ENCODE measurements around the gene CCR6. TPM values are rescaled to one million over a fixed set of nuclear protein-coding genes. Genes with fewer than 3 reads are reported as not detected.
"Not testable (repeated sequence)": the region's sequence is repeated elsewhere in the genome, so short reads cannot be mapped to it uniquely, and the experiment has no call there.

Gene CCR6
- not detected in 2 replicates for total RNA-seq

GRCh38 chr6:167122827-167123657, at the start of gene CCR6:
Gene CCR6 (plus strand): TSS chr6:167123096. CDS start chr6:167136135, 13,039 bp downstream.
- intact Hi-C loops (cut with micrococcal nuclease), result no loop called here

- intact Hi-C loops (cut with micrococcal nuclease), result no loop called here
Observed at GRCh38 chr6:167073679-167074274, 49.1 kb upstream of the CCR6 start.

- intact Hi-C loops (cut with micrococcal nuclease), result no loop called here
Observed at GRCh38 chr6:167077241-167077932, 45.5 kb upstream of the CCR6 start.

- intact Hi-C loops (cut with micrococcal nuclease), result no loop called here
Observed at GRCh38 chr6:167078745-167079144, 44.2 kb upstream of the CCR6 start.

- intact Hi-C loops (cut with micrococcal nuclease), result no loop called here
Observed at GRCh38 chr6:167079853-167080297, 43.0 kb upstream of the CCR6 start.

GRCh38 chr6:167087857-167088354, 35.0 kb upstream of the CCR6 start:
- intact Hi-C loops (cut with micrococcal nuclease), result no loop called here

- intact Hi-C loops (cut with micrococcal nuclease), result not testable (repeated sequence)
Observed at GRCh38 chr6:167088741-167089140, 34.2 kb upstream of the CCR6 start.

- intact Hi-C loops (cut with micrococcal nuclease), result no loop called here
Observed at GRCh38 chr6:167089243-167090142, 33.4 kb upstream of the CCR6 start.

GRCh38 chr6:167090171-167090570, 32.7 kb upstream of the CCR6 start:
- intact Hi-C loops (cut with micrococcal nuclease), result no loop called here

- intact Hi-C loops (cut with micrococcal nuclease), result no loop called here
Observed at GRCh38 chr6:167091026-167091804, 31.7 kb upstream of the CCR6 start.

- intact Hi-C loops (cut with micrococcal nuclease), result no loop called here
Observed at GRCh38 chr6:167091805-167092107, 31.1 kb upstream of the CCR6 start.

- intact Hi-C loops (cut with micrococcal nuclease), result no loop called here
Observed at GRCh38 chr6:167092672-167093339, 30.1 kb upstream of the CCR6 start.

- intact Hi-C loops (cut with micrococcal nuclease), result no loop called here
Observed at GRCh38 chr6:167093406-167093921, 29.4 kb upstream of the CCR6 start.

- intact Hi-C loops (cut with micrococcal nuclease), result no loop called here
Observed at GRCh38 chr6:167093922-167094432, 28.9 kb upstream of the CCR6 start.

GRCh38 chr6:167094436-167094819, 28.5 kb upstream of the CCR6 start:
- intact Hi-C loops (cut with micrococcal nuclease), result no loop called here

GRCh38 chr6:167094820-167095637, 27.9 kb upstream of the CCR6 start:
- intact Hi-C loops (cut with micrococcal nuclease), result no loop called here

GRCh38 chr6:167095888-167096287, 27.0 kb upstream of the CCR6 start:
- intact Hi-C loops (cut with micrococcal nuclease), result no loop called here

GRCh38 chr6:167096991-167097390, 25.9 kb upstream of the CCR6 start:
- intact Hi-C loops (cut with micrococcal nuclease), result no loop called here
